ENCODE results near the gene POLL. TPM values are rescaled to one million over a fixed set of nuclear protein-coding genes. Genes with fewer than 3 reads are reported as not detected.
A peak's percentile ranks its signal among the peaks of the same experiment; 100 is the strongest.

Gene POLL
- total RNA-seq, 6 donors from 2014 or later: 20.4 to 47.1 (median 31.5) TPM

- Histone ChIP-seq H3K36me3 (no peaks in the 10 kb centered on the region), H3K9me3 (peaks cover 0 to 7% (median 6%) of the 10 kb centered on the region in 4 donors), H3K27ac (no peak overlapping the region), H3K4me1 (peaks cover 17 to 25% (median 22%) of the 10 kb centered on the region in 4 donors), H3K4me3 (no peak overlapping the region), H3K27me3 (peaks cover 0 to 32% (median 12%) of the 10 kb centered on the region in 4 donors)
- DNase-seq: no peak
- TF ChIP-seq POLR2AphosphoS5 (IDR thresholded peaks at IDR 0.05) (no peak), CTCF (IDR thresholded peaks at IDR 0.05) (no peak), EP300 (IDR thresholded peaks at IDR 0.05) (no peak), POLR2A (IDR thresholded peaks at IDR 0.05) (no peak)
- WGBS, 2 donors: 74 to 77% methylated on average over 8 of the region's 8 CpGs
- ATAC-seq (ENCODE audit: low FRiP score in 2 of 2): no peak
Measured at GRCh38 chr10:101571271-101571925, 16.7 kb downstream of the POLL start.

GRCh38 chr10:101570428-101571270, 17.4 kb downstream of the POLL start:
- H3K27ac ChIP-seq: peak overlapping the region in 1 of 4 donors; percentile 61
- peak in 1 of 2 donors; percentile 63 for DNase-seq
- peaks cover 0 to 40% (median 16%) of the 10 kb centered on the region in 4 donors for H3K27me3 ChIP-seq

DNA sequence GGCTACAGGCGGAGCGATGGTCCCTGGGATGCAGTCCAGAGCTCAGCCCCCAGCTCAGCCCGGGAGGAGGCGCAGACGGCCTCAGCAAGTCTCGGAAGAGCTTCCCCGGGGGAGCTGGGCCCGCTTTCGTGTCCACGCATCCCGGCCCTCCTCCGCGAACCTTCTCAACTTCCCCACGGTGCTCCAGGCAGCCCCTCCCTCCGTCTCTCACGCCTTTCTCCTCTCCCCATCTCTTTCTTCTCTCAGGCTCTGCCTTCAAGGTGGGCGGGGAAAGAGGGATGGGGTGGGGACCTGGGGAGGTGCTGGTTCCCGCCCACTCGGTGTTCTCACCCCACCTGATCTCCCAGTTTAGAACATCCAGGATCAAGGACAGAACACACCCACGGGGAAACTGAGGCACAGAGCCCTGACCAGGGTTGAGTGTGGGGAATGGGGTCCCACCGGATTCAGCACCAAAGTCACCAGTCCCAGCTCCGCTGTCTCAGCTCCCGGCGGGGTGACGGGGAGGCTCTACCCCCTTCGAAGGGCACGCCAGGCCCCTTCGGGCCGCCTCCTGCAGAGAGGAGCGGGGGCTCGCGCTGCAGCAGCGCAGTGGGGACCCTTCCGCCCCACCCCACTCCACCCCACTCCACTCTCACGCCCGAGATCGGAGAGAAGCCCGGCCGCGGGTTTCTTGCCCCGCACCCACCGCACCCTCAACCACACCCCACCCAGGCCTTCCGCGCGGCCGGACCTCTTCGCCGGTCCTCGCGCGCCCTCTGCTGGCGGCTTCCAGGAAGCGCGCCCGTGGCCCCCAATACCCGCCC, 18.2 kb downstream of the POLL start:
- peak overlapping the region; percentile 17 to 72 (median 54) for H3K4me3 ChIP-seq
- TF ChIP-seq CTCF (IDR thresholded peaks at IDR 0.05): peak; percentile 78 to 98 (median 93)
- no peak for TF ChIP-seq EP300 (IDR thresholded peaks at IDR 0.05)
- TF ChIP-seq POLR2A (IDR thresholded peaks at IDR 0.05): no peak

More at GRCh38 chr10:101570428-101571270, 17.4 kb downstream of the POLL start:
- H3K4me3 ChIP-seq: peak overlapping the region in 3 of 4 donors; percentile 51 to 72 (median 58)
- peak in 1 of 2 donors; percentile 38 for ATAC-seq (ENCODE audit: low FRiP score in 2 of 2)
- TF ChIP-seq CTCF (IDR thresholded peaks at IDR 0.05) (peak in 1 of 6 experiments; percentile 40), POLR2A (IDR thresholded peaks at IDR 0.05) (no peak), EP300 (IDR thresholded peaks at IDR 0.05) (no peak)
- H3K9me3 ChIP-seq: peaks cover 0 to 7% (median 6%) of the 10 kb centered on the region in 4 donors
- H3K4me1 ChIP-seq: peaks cover 20 to 30% (median 24%) of the 10 kb centered on the region in 4 donors
- no peaks in the 10 kb centered on the region for H3K36me3 ChIP-seq
- WGBS, 2 donors: 0 to 11% methylated on average over 8 to 26 of the region's 37 CpGs

DNA sequence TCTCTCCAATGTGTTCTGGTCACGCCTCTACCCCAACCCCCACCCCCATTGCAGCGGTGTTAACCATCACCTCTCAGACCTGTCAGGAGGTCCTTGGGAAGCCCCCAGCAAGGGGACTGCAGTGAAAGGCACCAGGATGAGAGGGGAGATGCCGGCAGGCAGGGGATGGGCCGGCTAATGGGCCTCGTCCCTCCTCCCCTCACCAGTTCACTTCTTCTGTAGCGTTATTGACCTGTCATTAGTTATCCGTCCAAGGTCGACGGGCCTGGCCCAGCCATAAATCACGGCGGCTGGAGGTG, 18.8 kb downstream of the POLL start:
- DNase-seq: no peak
- peak overlapping the region in 3 of 4 donors; percentile 51 to 72 (median 58) for H3K4me3 ChIP-seq
- WGBS, 2 donors: 8 to 40% methylated on average over 1 to 11 of the region's 11 CpGs

More for the DNA sequence above, 18.2 kb downstream of the POLL start:
- WGBS, 2 donors: 0 to 4% methylated on average over 11 to 37 of the region's 56 CpGs
- peaks cover 0 to 7% (median 6%) of the 10 kb centered on the region in 4 donors for H3K9me3 ChIP-seq
- ATAC-seq (ENCODE audit: low FRiP score in 2 of 2) (peak; percentile 82 to 95), DNase-seq (peak; percentile 87 to 96)
- peaks cover 0 to 44% (median 16%) of the 10 kb centered on the region in 4 donors for H3K27me3 ChIP-seq
- H3K4me1 ChIP-seq: peaks cover 20 to 30% (median 24%) of the 10 kb centered on the region in 4 donors
- peak overlapping the region in 1 of 4 donors; percentile 61 for H3K27ac ChIP-seq
- no peaks in the 10 kb centered on the region for H3K36me3 ChIP-seq

More for the DNA sequence above, 18.8 kb downstream of the POLL start:
- Histone ChIP-seq H3K27ac (no peak overlapping the region), H3K27me3 (peaks cover 0 to 44% (median 16%) of the 10 kb centered on the region in 4 donors), H3K4me1 (peaks cover 20 to 30% (median 24%) of the 10 kb centered on the region in 4 donors), H3K36me3 (no peaks in the 10 kb centered on the region), H3K9me3 (peaks cover 0 to 7% (median 6%) of the 10 kb centered on the region in 4 donors)
- no peak for TF ChIP-seq POLR2A (IDR thresholded peaks at IDR 0.05)
- TF ChIP-seq EP300 (IDR thresholded peaks at IDR 0.05): no peak
- ATAC-seq (ENCODE audit: low FRiP score in 2 of 2): no peak
